ENCODE data around the gene IMMP2L.

Gene IMMP2L

GRCh38 chr7:111381590-111381989, 180.7 kb downstream of the IMMP2L start:
- no peaks in the 10 kb centered on the region for H3K9me3 Mint-ChIP-seq
- H3K27ac Mint-ChIP-seq = no peak overlapping the region
- TF ChIP-seq CTCF (IDR thresholded peaks at IDR 0.05) = no peak
- H3K36me3 Mint-ChIP-seq (ENCODE audit: low read depth) = no peaks in the 10 kb centered on the region
- no peaks in the 10 kb centered on the region for H3K4me1 Mint-ChIP-seq
- peaks cover 4% of the 10 kb centered on the region for H3K27me3 Mint-ChIP-seq (ENCODE audit: low read depth, poor library complexity)
- no peak for DNase-seq
- H3K4me3 Mint-ChIP-seq = no peak overlapping the region

- no peaks in the 10 kb centered on the region for H3K9me3 Mint-ChIP-seq
- H3K27me3 Mint-ChIP-seq (ENCODE audit: low read depth, poor library complexity) = peaks cover 4% of the 10 kb centered on the region
- no peaks in the 10 kb centered on the region for H3K36me3 Mint-ChIP-seq (ENCODE audit: low read depth)
- no peak for DNase-seq
- H3K4me3 Mint-ChIP-seq = no peak overlapping the region
- no peak for TF ChIP-seq CTCF (IDR thresholded peaks at IDR 0.05)
- no peak overlapping the region for H3K27ac Mint-ChIP-seq
- H3K4me1 Mint-ChIP-seq = no peaks in the 10 kb centered on the region
Observed at GRCh38 chr7:111380945-111381344, 181.3 kb downstream of the IMMP2L start.

GRCh38 chr7:111374027-111374426, 188.3 kb downstream of the IMMP2L start:
- DNase-seq = no peak
- no peak overlapping the region for H3K27ac Mint-ChIP-seq
- no peaks in the 10 kb centered on the region for H3K4me1 Mint-ChIP-seq
- H3K36me3 Mint-ChIP-seq (ENCODE audit: low read depth) = no peaks in the 10 kb centered on the region
- no peaks in the 10 kb centered on the region for H3K27me3 Mint-ChIP-seq (ENCODE audit: low read depth, poor library complexity)
- TF ChIP-seq CTCF (IDR thresholded peaks at IDR 0.05) = no peak
- no peak overlapping the region for H3K4me3 Mint-ChIP-seq
- H3K9me3 Mint-ChIP-seq = no peaks in the 10 kb centered on the region

- H3K27ac Mint-ChIP-seq = no peak overlapping the region
- no peaks in the 10 kb centered on the region for H3K9me3 Mint-ChIP-seq
- no peak for TF ChIP-seq CTCF (IDR thresholded peaks at IDR 0.05)
- no peak overlapping the region for H3K4me3 Mint-ChIP-seq
- no peak for DNase-seq
- no peaks in the 10 kb centered on the region for H3K4me1 Mint-ChIP-seq
- H3K27me3 Mint-ChIP-seq (ENCODE audit: low read depth, poor library complexity) = no peaks in the 10 kb centered on the region
- no peaks in the 10 kb centered on the region for H3K36me3 Mint-ChIP-seq (ENCODE audit: low read depth)
Observed at GRCh38 chr7:111371437-111371836, 190.9 kb downstream of the IMMP2L start.

GRCh38 chr7:111370002-111370401, 192.3 kb downstream of the IMMP2L start:
- Mint-ChIP-seq H3K27ac (no peak overlapping the region), H3K9me3 (no peaks in the 10 kb centered on the region), H3K4me3 (no peak overlapping the region), H3K4me1 (no peaks in the 10 kb centered on the region), H3K36me3 (ENCODE audit: low read depth) (no peaks in the 10 kb centered on the region), H3K27me3 (ENCODE audit: low read depth, poor library complexity) (no peaks in the 10 kb centered on the region)
- TF ChIP-seq CTCF (IDR thresholded peaks at IDR 0.05) = no peak
- no peak for DNase-seq

GRCh38 chr7:111368381-111369065, 193.8 kb downstream of the IMMP2L start:
- Mint-ChIP-seq H3K36me3 (ENCODE audit: low read depth) (no peaks in the 10 kb centered on the region), H3K27ac (no peak overlapping the region), H3K4me3 (no peak overlapping the region), H3K9me3 (no peaks in the 10 kb centered on the region), H3K4me1 (peaks cover 4% of the 10 kb centered on the region), H3K27me3 (ENCODE audit: low read depth, poor library complexity) (no peaks in the 10 kb centered on the region)
- TF ChIP-seq CTCF (IDR thresholded peaks at IDR 0.05) = no peak
- DNase-seq = no peak

Measured in nephron progenitor cell (in vitro differentiated cells).